Activated CD4-positive, alpha-beta T cell treated with anti-CD3 and anti-CD28 coated beads, Interleukin-10, Interleukin-2, amounts not matched to agents 100 ng/mL and 50 ng/mL, durations not matched to agents 16 hours and 8 hours (primary cell): ENCODE data around the gene DNAH11.

Experiments used
- DNase-seq: peaks from one replicate; pipeline ENCODE4 v3.0.0-alpha.2; 2020

DNAH11 gene

DNA sequence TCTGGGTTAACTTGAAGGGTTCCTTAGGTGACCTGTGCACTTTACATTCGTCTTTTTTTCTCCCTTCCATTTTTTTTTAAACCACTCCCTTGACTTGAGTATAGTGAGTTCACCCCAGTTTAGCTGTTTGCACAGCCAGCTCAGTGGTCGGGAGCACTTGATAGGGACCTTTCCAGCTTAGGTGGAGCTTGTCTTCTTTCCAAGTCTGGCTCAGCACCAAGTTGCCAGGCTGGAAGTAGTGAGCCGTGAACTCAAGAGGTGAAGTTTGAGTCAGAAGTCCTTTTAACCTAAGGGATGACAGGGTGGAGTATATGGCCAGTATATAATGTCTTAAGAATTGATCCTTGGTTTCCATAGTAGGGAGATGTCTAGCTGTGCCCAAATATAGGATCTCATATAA lies 7.2 kb downstream of the DNAH11 start:
- DNase-seq, result no peak

- no peak for DNase-seq
Measured at GRCh38 chr7:21550821-21551531, 8.1 kb downstream of the DNAH11 start.

DNA sequence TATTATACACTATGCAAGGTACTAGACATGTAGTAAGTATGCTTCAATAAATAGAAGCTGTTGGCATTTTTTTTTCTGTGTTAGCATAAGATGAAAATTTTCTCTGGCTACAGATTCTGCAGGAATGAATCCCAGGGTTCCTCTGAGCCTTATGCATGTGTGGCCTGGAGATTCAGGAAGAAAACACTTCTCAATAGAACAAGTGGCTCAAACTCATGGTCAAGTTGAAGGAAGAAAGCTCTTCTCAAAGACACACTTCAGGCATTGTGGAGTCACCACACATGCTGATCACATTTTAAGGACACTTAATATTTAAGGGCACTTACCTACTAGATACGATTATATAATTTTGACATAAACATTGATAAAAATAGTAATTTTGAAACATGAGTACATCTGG lies 19.5 kb downstream of the DNAH11 start:
- DNase-seq, result no peak

- DNase-seq, result no peak
Measured at GRCh38 chr7:21565614-21566013, 22.8 kb downstream of the DNAH11 start.

GRCh38 chr7:21566094-21566493 lies 23.3 kb downstream of the DNAH11 start:
- no peak for DNase-seq

- peak; percentile 11 for DNase-seq
Measured at GRCh38 chr7:21568762-21569161, 25.9 kb downstream of the DNAH11 start.

DNA sequence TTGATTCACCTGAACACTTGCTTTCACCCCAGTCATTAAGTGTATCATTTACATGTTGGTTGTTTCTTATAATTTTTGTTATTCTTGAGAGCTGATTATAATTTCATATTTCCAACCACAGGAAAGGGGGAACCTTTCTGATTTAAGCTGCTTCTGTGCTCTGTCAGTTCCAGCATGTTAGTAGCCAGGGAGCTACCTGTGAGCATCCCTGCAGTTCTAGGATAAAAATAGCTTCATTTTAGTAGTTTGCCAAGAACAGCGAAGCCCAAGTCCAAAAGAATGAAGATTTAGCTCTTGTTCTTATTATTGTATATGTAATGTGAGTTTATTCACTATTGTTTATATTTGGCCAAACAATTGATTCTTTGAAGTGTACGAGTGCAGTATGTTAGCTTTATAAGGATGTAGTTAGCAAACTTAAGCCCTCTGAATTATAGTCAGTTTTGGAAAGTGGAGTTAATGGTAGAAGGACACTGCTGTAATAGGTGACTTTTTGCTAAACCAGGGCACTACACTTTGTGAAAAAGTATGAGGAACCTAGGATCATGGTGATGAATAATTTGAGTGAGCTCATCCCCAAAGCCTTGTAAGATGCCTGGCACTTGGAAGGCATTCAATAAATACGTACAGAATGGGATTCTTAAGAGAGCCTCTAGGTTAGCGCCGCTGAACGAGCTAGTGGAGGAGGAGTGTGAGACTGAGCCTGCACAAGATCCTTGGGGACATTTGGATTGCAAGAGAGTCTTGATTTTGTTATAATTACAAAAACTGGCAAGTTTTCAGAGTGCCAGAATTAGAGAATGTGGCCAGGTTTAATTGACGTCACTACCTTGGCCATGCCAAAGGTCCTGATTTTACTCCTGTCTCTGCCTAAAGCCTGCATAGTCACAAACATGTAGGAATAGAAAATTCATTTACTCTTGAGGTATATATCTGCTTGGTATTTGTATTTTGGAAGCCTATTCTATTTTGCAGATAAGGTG lies 29.8 kb downstream of the DNAH11 start:
- no peak for DNase-seq

DNA sequence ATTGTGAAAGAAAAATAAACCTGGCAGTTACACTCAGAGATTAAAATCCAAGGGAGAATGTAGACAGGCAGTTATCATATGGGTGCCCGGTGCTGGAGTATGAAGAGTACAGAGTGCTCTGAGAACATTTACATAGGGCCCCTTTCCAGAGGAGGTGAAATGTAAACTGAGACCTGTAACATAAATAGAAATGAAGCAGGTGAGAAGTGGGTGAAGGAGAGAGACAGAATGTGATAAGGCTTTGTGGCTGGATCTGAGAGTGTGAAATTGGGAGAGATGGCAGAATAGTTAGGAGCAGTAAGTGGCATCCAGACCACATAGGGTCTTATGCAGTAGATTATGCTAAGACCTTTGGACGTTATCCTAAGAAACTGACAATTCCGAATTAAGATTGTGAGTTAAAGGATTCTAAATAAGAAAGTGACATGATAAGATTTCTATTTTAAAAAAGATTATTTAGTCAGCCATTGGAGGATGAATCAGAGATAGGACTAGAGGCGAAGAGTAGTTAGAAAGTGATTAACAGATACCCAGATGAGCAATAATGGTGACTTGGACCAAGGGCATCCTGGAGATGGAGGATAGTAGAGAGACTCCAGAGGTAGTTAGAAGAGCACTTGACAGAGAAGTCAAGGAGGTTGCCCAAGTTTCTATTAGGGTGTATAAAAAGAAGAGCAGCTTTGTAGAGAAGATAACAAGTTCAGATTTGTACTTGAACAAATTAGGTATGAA lies 36.7 kb downstream of the DNAH11 start:
- DNase-seq, result no peak

DNA sequence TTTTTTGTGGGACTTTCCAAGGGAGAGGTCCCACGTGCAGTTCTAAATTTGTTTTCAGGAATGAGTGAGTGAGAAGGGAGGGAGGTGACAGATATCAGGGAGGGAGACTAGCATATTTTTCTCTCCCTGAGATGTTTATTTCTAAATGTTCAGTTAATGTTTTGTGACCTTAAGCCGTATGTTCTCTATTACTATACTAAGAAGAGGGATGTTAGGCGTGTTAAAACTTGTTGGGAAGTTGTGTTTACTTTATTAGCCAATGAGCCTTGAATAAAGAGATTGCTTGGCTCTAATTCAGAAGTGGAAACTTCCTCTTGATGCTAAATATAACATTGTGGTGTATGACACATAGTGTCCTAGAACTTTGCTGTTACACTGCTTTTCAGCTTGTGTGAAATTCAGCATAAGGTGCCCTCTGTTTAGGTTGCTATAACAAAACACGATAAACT lies 37.3 kb downstream of the DNAH11 start:
- no peak for DNase-seq

GRCh38 chr7:21585070-21585724 lies 42.4 kb downstream of the DNAH11 start:
- DNase-seq, result no peak

GRCh38 chr7:21587139-21587784 lies 44.4 kb downstream of the DNAH11 start:
- DNase-seq, result no peak

DNA sequence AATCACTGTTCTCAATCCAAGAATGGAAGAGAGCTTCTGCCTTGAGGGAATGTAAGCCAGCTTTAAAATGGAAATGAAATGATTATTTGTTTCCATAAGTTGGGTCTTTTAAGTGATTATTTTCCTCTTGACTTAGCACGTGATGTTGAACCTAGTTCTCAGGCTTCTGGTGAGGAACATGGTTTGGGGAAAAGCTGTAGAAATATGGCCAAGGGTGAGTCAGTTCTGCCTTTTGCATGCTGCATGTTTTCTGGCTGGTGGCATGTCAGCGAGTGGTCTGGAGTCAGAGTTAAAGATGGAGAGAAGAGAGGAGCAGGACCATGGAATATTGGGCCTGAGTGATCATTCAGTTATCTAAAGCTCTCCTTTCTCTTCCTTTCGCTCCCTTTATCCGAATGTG lies 54.0 kb downstream of the DNAH11 start:
- DNase-seq, result no peak

GRCh38 chr7:21603462-21603861 lies 60.6 kb downstream of the DNAH11 start:
- DNase-seq, result no peak

- no peak for DNase-seq
Measured at GRCh38 chr7:21603972-21604749, 61.3 kb downstream of the DNAH11 start.

- no peak for DNase-seq
Measured at GRCh38 chr7:21605008-21605585, 62.3 kb downstream of the DNAH11 start.

GRCh38 chr7:21608465-21608864 lies 65.6 kb downstream of the DNAH11 start:
- no peak for DNase-seq

DNA sequence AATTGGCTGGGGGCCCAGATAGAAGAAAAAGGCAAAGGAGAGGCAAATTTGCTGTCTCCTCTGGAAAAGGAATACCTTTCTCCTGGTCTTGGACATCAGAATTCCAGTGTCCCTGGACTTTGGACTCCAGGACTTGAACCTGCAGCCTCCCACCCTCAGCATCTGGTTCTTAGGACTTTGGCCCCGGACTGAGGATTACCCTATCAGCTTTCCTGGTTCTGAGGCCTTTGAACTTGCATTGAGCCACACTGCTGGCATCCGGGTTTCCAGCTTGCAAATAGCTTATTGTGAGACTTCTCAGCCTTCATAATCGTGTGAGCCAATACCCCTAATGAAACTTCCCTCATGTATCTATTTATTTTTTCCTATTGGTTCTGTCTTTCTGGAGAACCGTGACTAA lies 68.3 kb downstream of the DNAH11 start:
- DNase-seq, result no peak

DNA sequence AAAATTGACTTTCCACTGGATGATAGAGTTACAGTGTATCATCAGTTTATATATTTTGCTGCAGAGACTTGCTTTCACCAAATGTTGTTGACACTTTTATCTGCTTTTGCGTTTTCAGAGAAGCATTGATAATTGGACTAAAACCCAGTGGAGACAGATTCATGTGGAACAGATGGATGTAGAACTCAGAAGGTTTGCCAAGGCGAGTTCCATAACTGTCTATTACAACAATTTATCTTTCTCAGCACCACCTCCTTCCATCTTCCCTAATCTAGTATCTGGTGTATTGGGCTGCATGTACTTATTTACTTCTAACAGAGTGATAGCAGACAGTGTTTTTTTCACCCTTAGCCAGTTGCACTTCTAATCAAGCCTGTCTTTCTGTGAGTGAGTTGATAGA lies 73.3 kb downstream of the DNAH11 start:
- DNase-seq, result no peak

GRCh38 chr7:21616796-21617436 lies 74.1 kb downstream of the DNAH11 start:
- no peak for DNase-seq

- no peak for DNase-seq
Measured at GRCh38 chr7:21617513-21617912, 74.7 kb downstream of the DNAH11 start.
